GM19468 (cell line): Measurements from ENCODE around the gene NECTIN3.

Source experiments
- ATAC-seq: cut with Tn5 transposase; IDR thresholded peaks from one replicate; pipeline ENCODE4 v1.9.1; 2021; ENCODE audit warnings: mild to moderate bottlenecking, moderate library complexity, moderate number of reproducible peaks; ENCODE audit not compliant: unreplicated experiment; ENCODE audit errors: extremely low read depth

Gene NECTIN3

DNA sequence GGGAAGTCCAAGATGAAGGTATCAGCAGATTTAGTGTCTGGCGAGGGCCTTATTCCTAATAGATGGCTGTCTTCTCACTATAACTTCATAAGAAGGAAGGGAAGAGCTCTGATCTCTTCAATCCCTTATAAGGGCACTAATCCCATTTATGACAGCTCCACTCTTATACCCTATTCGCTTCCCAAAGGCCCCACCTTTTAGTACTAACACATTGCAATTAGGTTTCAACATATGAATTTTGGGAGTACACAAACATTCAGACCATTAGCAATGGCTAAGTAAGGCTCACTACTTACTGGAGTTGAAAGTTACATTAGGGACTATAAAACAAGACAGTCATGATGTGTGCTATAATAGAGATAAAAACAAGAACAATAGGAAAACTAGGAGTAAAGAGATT is 118.9 kb downstream of the NECTIN3 start:
- ATAC-seq, result no peak

DNA sequence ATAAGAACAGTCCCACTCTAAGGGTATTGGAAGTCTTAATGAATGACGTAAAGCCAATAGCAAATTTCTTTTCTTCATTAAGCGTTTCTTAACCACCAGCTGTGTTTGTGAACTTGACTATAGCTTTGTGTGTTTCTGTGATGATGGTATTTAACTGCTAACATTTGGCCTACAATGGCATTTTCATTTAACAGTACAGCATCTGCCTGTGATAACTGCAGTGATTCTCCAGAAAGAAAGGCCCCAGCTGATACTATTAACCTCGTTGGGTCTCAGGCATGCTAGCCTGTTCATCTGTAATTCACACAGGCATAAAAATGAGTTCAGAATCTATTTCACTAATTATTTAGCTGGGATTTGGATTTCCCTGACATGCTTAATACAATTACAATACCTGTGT is 121.9 kb downstream of the NECTIN3 start:
- ATAC-seq, result no peak

DNA sequence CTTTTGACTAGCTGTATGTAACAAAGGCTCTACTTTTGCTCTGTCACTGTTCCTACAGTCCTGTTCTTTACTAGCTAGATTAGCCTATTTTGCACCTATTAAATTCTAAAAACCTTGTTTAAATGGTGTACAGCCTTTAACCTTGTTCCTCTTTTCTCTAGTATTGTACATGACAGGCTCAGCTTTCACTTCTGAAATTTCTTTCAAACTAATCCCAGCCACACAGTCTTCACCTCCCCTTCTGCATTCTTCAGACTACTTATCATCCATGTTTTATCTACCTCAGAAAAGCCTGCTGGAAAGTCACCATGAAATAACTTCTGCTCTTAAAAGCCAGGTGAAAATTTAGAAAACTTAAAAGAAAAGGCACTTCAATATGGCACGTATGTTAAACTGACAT is 122.4 kb downstream of the NECTIN3 start:
- ATAC-seq, result no peak

DNA sequence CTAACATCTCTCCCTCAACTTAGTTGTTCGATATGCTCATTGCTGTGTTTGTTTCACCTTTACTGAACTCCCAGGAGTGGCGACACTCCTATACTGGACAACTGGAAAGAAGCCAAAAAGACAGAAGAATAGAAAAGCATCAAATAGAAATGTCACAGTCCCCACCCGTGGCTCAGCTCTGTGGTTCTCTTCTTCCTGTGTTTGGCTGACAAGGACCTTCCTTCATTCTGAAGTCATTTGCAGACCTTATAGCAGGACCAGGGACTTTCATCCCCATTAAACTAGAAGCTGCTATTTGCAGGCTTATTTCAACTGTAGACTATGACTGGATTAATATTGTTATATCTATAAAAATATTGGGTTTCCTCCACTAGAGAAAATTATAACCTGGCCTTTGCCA is 125.9 kb downstream of the NECTIN3 start:
- no peak for ATAC-seq

DNA sequence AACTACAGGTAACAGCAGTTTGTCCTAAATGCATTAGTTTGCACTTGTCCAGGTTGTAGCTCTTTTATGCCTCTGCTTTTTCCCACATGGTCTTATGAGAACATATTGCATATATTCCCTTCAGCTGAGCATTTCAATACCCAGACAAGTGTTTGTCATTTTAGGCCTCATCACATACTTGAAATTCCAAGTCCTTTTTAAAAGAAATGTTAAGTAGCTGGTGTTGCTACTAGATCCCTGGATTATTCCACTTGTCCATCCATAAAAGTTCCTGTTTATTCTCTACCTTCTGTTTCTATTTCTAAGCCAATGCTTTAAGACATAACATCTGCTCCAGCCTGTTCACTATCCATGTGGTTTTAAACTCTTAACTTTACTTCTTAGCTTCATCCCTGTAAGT is 128.4 kb downstream of the NECTIN3 start:
- no peak for ATAC-seq

DNA sequence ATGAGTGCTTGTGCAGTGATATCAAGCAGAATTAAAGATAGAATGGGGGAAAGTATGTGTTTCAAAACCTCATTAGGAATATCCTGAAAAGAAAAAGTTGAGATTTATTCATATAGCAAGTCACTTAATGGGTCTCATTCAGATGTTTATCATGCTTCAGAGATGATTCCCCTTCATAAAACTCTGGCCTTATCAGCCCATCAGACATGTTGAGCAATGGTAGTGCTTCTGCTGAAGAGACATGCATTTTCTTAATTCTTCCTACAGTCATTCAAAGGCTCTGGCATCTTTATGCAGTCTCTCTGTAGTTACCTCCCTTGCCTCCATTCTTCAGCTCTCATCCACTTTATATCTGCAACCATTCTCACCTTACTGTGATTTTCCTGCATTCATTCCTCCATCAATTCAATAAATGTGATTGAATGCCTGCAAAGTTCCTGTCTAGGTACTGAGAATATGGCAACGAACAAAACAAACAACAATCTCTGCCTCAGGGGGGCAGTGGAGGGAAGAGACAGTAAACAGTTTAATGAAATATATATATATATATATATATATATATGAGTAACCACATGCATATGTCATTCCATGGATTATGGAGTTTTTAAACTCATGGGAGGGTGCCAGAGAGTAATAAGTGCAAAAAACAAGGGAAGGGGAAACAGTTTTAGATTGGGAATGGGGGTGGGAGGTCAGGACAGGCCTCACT is 138.5 kb downstream of the NECTIN3 start:
- ATAC-seq, result no peak

DNA sequence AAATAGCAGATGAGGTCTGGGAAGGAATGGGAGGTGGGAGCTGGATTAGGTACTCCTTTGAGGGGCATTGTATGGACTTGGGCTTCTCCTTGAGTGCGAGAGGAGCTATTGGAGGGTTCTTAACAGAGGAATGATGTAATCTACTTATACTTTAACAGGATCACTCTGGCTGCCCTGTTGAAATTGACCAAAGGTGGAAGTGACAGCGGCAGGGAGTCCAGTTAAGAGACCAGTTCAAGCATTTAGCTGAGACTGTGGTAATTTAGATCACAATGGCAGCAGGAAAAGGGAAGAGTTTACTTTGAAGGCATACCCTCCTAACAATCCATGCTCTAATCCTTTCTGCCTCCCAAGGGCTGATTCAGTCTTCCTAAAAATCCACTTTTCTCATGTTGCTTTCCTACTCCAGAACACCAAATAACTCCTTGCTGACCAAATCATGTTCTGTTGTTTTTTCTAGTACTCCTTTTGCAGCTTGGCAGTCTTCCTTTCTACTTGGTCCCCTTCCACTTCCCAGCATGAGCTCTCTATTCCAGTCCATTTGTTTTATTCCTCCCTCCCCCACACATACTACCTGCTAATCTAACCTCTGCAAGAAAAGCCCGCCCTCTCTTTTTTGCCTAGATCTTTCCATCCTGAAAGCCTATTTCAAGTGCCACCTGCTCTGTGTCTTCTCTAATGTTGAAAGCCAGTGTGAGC is 139.4 kb downstream of the NECTIN3 start:
- ATAC-seq, result no peak

DNA sequence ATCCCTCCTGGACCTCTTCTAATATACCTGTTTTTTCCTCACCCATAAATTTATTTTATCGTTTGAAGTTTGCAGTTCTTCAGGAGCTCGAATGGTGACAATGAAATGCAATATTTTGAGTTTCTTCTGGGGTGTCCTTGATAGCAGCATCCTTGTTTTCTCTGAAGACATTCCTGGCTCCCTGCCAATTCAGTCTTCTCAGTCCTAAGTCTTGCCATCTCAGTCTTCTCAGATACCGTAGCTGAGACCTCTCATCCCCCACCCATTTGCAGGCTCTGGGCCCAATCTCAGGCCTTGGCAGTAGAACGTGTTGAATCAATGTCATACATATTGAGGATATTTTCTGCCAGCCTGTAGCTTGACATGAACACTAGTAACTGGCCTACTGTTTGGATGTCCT is 140.9 kb downstream of the NECTIN3 start:
- no peak for ATAC-seq

DNA sequence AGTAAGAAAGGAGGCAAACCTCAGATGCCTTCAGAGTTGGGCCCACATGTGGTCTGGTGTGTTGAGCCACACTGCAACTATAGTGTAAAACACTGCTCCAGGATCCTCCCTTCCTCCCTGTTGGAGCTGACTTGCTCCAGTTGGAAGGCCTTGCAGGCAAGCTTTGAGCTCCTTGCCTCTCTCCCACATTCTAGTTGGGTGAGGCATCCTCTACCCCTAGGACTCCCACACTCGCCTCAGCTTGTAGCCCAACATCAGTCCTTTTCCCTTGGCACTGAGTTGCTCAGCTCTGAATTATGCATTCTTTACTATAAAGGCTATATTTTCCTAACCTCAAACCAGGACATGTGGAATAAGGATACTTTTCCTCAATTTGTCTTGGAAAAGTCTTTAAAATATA is 143.9 kb downstream of the NECTIN3 start:
- no peak for ATAC-seq

DNA sequence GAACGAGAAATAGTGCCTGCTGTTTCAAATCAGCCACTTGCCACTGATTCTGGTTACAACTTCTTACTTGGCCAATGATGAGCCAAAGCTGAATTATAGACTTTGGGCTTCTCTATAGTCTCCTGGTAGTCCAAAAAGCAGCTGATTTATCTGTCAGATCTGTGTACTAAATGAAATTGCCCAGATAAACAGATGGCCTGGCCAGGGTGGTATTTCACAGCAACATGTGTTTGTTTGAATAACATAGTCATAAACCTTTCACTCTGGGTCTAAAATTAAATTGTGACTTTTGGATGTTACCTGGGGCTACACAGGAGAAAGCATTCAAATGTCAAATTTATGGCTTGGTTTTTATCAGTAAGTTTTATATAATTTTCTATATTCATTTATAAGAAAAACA is 147.0 kb downstream of the NECTIN3 start:
- ATAC-seq, result no peak

DNA sequence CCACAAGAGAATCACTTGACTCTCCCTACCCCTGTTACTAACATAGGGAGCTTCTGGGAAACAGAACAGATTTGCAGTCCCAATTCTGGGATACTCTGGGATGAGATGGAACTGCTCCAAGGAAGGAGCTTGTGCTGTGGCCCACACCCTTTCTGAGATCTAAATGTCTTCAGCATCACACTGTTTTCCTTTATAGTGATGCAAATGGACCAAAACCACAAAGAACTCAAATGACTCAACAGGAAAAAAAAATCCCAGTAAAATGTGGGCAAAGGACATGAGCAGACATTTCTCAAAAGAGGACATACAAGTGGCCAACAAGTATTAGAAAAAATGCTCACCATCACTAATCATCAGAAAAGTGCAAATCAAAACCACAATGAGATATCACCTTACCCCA is 155.6 kb downstream of the NECTIN3 start:
- no peak for ATAC-seq

DNA sequence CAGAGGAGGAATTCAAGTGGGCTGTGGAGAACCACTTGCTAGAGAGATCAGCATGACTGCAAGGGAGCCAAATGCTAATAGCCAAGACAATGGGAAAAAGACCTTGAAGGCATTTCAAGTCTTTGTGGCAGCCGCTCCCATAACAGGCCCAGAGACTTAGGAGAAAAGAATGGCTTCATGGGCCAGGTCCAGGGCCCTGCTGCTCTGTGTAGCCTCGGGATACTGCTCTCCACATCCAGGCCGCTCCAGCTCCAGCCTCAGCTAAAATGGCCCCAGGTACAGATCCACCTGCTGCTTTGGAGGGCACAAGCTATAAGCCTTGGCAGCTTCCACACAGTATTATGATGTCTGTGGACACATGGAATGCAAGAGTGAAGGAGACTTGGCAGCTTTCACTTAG is 157.7 kb downstream of the NECTIN3 start:
- no peak for ATAC-seq

DNA sequence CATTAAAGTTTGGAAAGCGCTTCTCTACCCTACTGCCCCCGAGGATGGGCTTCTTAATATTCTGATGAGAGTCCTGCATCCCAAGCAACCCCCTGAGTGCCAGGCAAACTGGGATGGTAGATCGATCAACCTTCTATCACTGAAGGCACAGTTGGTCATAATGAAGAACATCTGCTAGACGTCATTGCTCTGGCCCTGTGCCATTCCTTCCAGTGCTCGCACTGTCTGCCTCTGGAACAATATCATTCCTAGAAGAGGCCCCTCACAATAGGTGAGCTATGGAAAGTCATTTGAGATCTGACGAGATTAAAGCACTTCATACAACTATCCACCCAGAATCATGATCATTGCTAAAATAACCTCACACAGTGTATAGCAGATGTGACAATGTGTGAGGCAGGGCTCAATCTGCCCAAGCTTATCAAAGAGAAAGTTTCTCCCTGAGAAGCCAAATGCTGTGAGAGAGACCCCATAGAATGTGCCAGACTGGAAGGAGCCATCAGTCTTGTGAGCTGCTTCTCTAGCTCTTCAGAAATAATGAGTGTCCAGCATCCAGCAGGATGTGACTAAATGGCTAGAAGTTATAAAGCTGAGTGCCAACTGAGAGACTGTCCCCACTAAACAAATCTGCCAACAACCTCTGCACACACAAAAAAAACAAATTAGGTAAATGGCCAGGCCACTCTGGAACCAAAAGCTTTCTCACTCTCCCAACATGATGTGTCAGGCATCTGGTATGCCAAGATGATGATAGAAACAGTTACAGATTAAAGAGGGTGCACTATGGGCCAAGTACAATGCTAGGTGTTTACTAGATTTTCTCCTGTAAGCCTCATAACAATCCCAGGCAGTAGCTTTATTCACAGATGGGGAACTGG is 165.5 kb downstream of the NECTIN3 start:
- ATAC-seq, result no peak

DNA sequence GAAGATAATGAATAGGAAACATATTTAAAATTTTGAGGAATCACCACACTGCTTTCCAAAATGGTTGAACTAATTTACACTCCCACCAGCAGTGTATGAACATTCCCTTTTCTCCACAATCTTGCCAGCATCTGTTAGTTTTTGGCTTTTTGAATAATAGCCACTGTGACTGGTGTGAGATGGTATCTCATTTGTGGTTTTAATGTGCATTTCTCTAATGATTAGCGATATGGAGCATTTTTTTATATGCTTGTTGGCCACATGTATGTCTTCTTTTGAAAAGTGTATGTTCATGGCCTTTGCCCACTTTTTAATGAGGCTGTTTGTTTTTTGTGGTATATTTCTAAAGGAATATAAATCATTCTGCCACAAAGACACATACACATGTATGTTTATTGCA is 166.3 kb downstream of the NECTIN3 start:
- no peak for ATAC-seq

DNA sequence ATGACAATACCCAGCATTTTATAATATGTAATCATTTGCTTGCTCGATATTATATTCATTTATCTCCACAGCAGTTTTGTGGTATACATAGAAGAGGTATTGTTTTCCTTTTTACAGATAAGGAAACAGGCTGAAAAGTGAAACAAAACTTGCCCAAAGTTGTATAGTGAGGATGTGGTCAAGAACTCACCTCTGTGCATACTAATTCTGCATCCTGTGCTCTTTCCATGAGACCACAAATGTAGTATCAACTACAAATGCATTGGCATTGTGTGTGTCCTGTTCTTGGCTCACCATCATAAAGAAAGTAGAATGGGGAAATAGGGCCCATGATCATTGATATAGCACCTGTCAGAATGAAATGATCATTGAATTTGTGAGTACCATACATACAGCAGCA is 167.3 kb downstream of the NECTIN3 start:
- ATAC-seq, result peak; percentile 98

DNA sequence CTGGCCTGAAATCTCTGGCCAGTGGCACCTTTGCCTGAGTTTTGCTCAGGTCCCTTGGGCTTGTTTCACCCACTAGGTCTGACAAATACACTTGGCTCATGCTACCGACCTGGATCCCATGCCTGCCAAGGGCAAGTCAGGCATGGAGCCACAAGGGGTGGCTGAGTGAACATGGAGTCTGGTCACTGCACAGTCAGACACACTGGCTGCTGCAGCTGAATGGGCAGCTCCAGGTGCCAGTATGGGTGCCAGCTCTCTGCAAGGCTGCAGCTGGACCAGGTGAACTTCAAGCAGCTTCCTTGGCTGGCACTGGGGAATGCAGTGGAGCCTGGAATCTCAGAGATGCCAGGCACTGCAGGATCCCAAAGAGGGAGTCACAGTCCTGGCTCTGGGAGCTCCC is 170.3 kb downstream of the NECTIN3 start:
- ATAC-seq, result no peak
